Neural progenitor cell (in vitro differentiated cells): ENCODE results near the gene CYB5R4. TPM values are rescaled to one million over a fixed set of nuclear protein-coding genes. Genes with fewer than 3 reads are reported as not detected.

Experiments used
- DNase-seq: peaks from one replicate; pipeline ENCODE4 v3.0.0-alpha.2; 2016; ENCODE audit warnings: low spot score
- H2AFZ ChIP-seq: fragments of 200-600 bp; sonication (generic); replicated peaks from 2 replicates; pipeline ENCODE4 v1.6.1; 2016; ENCODE audit warnings: antibody characterized with exemption
- H3F3A ChIP-seq: fragments of 200-600 bp; sonication (generic); 2 replicates; pipeline ENCODE4 v1.6.1; 2016; ENCODE audit warnings: antibody characterized with exemption, low read depth
- H3K27ac ChIP-seq: fragments of 200-600 bp; sonication (generic); 2 replicates; pipeline ENCODE4 v1.5.1; 2016; ENCODE audit warnings: mild to moderate bottlenecking
- H3K27me3 ChIP-seq: fragments of 200-600 bp; sonication (generic); 2 replicates; pipeline ENCODE4 v1.6.1; 2016; ENCODE audit warnings: mild to moderate bottlenecking, moderate library complexity
- H3K36me3 ChIP-seq: fragments of 200-600 bp; sonication (generic); 2 replicates; pipeline ENCODE4 v1.5.1; 2016
- H3K4me1 ChIP-seq: fragments of 200-600 bp; sonication (generic); 2 replicates; pipeline ENCODE4 v1.6.1; 2016; ENCODE audit warnings: mixed run types
- H3K4me2 ChIP-seq: fragments of 200-600 bp; sonication (generic); 2 replicates; pipeline ENCODE4 v1.6.1; 2016
- H3K4me3 ChIP-seq: fragments of 200-600 bp; sonication (generic); 2 replicates; pipeline ENCODE4 v1.5.1; 2016
- H3K79me2 ChIP-seq: fragments of 200-600 bp; sonication (generic); 2 replicates; pipeline ENCODE4 v1.6.1; 2016; ENCODE audit warnings: low read depth
- H3K9ac ChIP-seq: fragments of 200-600 bp; sonication (generic); 2 replicates; pipeline ENCODE4 v1.6.1; 2016
- H3K9me3 ChIP-seq: fragments of 200-600 bp; sonication (generic); 2 replicates; pipeline ENCODE4 v1.5.1; 2016; ENCODE audit warnings: low read depth
- H4K20me1 ChIP-seq: fragments of 200-600 bp; sonication (generic); 2 replicates; pipeline ENCODE4 v1.6.1; 2016; ENCODE audit warnings: low read depth
- H3K27ac Mint-ChIP-seq: 3 replicates; pipeline ENCODE4 v1.8.0; 2021; ENCODE audit warnings: mixed read lengths
- H3K27me3 Mint-ChIP-seq: 2 replicates; pipeline ENCODE4 v1.8.0; 2022; ENCODE audit warnings: low read depth, mild to moderate bottlenecking, inconsistent platforms, moderate library complexity, mixed read lengths; ENCODE audit not compliant: insufficient read depth
- H3K36me3 Mint-ChIP-seq: 3 replicates; pipeline ENCODE4 v1.8.0; 2021; ENCODE audit warnings: mixed read lengths
- H3K4me1 Mint-ChIP-seq: 3 replicates; pipeline ENCODE4 v1.8.0; 2021; ENCODE audit warnings: mixed read lengths
- H3K4me3 Mint-ChIP-seq: 3 replicates; pipeline ENCODE4 v1.8.0; 2021; ENCODE audit warnings: mild to moderate bottlenecking, moderate library complexity, mixed read lengths
- H3K9me3 Mint-ChIP-seq: 3 replicates; pipeline ENCODE4 v1.8.0; 2020; ENCODE audit warnings: mixed read lengths
- EZH2 ChIP-seq: fragments of 200-600 bp; sonication (generic); IDR thresholded peaks from 2 replicates; pipeline ENCODE4 v1.6.1; 2017; ENCODE audit warnings: antibody characterized with exemption, mild to moderate bottlenecking, moderate library complexity
- EZH2phosphoT487 ChIP-seq: fragments of 200-600 bp; sonication (generic); IDR thresholded peaks from 2 replicates; pipeline ENCODE4 v1.6.1; 2017; ENCODE audit warnings: antibody characterized with exemption
- total RNA-seq: library from RNA; depleted of rRNA; stranded (reverse); fragments of >200 nt; gene quantifications from 2 replicates; pipeline ENCODE4 v1.2.3, GENCODE V29; 2015; ENCODE audit warnings: low replicate concordance
- TF ChIP-seq, protein P1 (sequence below): fragments of 200-600 bp; sonication (generic); IDR thresholded peaks from 2 replicates; pipeline ENCODE4 v1.5.1; 2017; ENCODE audit warnings: antibody characterized with exemption, mild to moderate bottlenecking

The CYB5R4 gene
- total RNA-seq, 1 donor from 2014 or later = 8.5 TPM

DNA sequence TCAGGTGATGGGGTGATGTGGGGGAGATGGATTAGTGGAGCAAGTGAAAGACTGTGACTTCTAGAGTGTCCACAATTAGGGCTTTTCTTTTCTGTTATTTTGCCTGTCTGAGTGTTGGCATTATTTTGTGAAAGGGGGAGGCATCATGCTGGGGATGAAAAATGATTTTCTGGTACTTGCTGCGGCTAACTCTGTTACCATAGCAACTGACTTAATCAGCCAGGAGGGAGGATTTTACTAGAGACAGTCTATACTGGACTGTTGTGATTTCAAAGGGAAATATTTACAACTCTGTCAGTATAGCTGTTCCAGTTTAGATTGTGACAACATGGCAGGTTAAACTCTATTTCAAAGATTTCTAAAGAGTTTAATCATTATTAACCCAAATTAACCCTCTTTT is 143.6 kb downstream of the CYB5R4 start:
- no peaks in the 10 kb centered on the region for H3K36me3 ChIP-seq
- Mint-ChIP-seq H3K36me3 (no peaks in the 10 kb centered on the region), H3K4me3 (no peak overlapping the region), H3K9me3 (no peaks in the 10 kb centered on the region), H3K4me1 (peaks cover 33% of the 10 kb centered on the region), H3K27ac (no peak overlapping the region), H3K27me3 (peaks cover 8% of the 10 kb centered on the region)
- no peak for TF ChIP-seq EZH2
- TF ChIP-seq EZH2phosphoT487 = no peak
- TF ChIP-seq, protein P1, sequence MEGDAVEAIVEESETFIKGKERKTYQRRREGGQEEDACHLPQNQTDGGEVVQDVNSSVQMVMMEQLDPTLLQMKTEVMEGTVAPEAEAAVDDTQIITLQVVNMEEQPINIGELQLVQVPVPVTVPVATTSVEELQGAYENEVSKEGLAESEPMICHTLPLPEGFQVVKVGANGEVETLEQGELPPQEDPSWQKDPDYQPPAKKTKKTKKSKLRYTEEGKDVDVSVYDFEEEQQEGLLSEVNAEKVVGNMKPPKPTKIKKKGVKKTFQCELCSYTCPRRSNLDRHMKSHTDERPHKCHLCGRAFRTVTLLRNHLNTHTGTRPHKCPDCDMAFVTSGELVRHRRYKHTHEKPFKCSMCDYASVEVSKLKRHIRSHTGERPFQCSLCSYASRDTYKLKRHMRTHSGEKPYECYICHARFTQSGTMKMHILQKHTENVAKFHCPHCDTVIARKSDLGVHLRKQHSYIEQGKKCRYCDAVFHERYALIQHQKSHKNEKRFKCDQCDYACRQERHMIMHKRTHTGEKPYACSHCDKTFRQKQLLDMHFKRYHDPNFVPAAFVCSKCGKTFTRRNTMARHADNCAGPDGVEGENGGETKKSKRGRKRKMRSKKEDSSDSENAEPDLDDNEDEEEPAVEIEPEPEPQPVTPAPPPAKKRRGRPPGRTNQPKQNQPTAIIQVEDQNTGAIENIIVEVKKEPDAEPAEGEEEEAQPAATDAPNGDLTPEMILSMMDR = no peak
- H3F3A ChIP-seq = no peaks in the 10 kb centered on the region
- no peak overlapping the region for H3K4me3 ChIP-seq
- no peak overlapping the region for H3K4me2 ChIP-seq
- no peak overlapping the region for H3K27ac ChIP-seq
- H3K79me2 ChIP-seq = no peaks in the 10 kb centered on the region
- no peaks in the 10 kb centered on the region for H4K20me1 ChIP-seq
- H2AFZ ChIP-seq = no peak overlapping the region
- no peak overlapping the region for H3K9ac ChIP-seq
- H3K9me3 ChIP-seq = no peaks in the 10 kb centered on the region
- no peak for DNase-seq
- H3K4me1 ChIP-seq = no peaks in the 10 kb centered on the region
- no peaks in the 10 kb centered on the region for H3K27me3 ChIP-seq

DNA sequence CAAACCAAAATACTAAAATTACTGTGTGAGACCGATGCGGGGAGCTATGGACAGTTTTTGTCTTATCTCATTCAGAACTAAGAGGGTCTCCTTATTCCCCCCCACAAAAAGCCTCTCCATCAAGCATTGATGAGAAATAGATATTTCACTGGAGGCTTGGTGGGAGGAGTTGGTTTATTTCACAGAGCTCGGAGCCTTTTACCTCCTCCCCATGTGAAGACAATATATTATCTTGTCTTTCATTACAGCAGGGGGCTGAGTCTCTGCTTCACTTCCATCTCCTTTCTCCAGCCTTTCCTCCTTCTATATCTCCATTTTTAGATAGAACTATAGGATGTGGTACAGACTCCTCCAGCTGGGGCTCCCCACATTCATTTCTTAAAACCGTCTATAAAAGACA is 144.2 kb downstream of the CYB5R4 start:
- TF ChIP-seq EZH2phosphoT487 = no peak
- no peak for TF ChIP-seq EZH2
- TF ChIP-seq, protein P1 = no peak

GRCh38 chr6:84007871-84008270 is 148.4 kb downstream of the CYB5R4 start:
- H3K4me3 Mint-ChIP-seq = no peak overlapping the region
- no peak overlapping the region for H3K4me2 ChIP-seq
- H3F3A ChIP-seq = no peaks in the 10 kb centered on the region
- no peak overlapping the region for H3K4me3 ChIP-seq
- no peak overlapping the region for H3K27ac Mint-ChIP-seq
- peaks cover 7% of the 10 kb centered on the region for H3K27me3 Mint-ChIP-seq
- H3K9me3 ChIP-seq = no peaks in the 10 kb centered on the region
- H3K4me1 Mint-ChIP-seq = peaks cover 14% of the 10 kb centered on the region
- DNase-seq = no peak
- no peak overlapping the region for H2AFZ ChIP-seq
- no peaks in the 10 kb centered on the region for H3K9me3 Mint-ChIP-seq
- H4K20me1 ChIP-seq = no peaks in the 10 kb centered on the region
- no peaks in the 10 kb centered on the region for H3K4me1 ChIP-seq
- no peaks in the 10 kb centered on the region for H3K36me3 ChIP-seq
- TF ChIP-seq EZH2 (no peak), EZH2phosphoT487 (no peak)
- TF ChIP-seq, protein P1 = no peak
- H3K79me2 ChIP-seq = no peaks in the 10 kb centered on the region
- no peaks in the 10 kb centered on the region for H3K36me3 Mint-ChIP-seq
- no peak overlapping the region for H3K27ac ChIP-seq
- no peak overlapping the region for H3K9ac ChIP-seq
- no peaks in the 10 kb centered on the region for H3K27me3 ChIP-seq

More for the DNA sequence above, 144.2 kb downstream of the CYB5R4 start:
- DNase-seq = no peak
- Histone ChIP-seq H4K20me1 (no peaks in the 10 kb centered on the region), H3K4me1 (no peaks in the 10 kb centered on the region), H3K27me3 (no peaks in the 10 kb centered on the region), H3K27ac (no peak overlapping the region), H3F3A (no peaks in the 10 kb centered on the region), H3K4me3 (no peak overlapping the region), H3K9ac (no peak overlapping the region), H2AFZ (no peak overlapping the region), H3K4me2 (no peak overlapping the region), H3K79me2 (no peaks in the 10 kb centered on the region), H3K36me3 (no peaks in the 10 kb centered on the region), H3K9me3 (no peaks in the 10 kb centered on the region)
- Mint-ChIP-seq H3K27ac (no peak overlapping the region), H3K4me3 (no peak overlapping the region), H3K36me3 (no peaks in the 10 kb centered on the region), H3K4me1 (peaks cover 33% of the 10 kb centered on the region), H3K27me3 (peaks cover 8% of the 10 kb centered on the region), H3K9me3 (no peaks in the 10 kb centered on the region)
